ENCODE measurements around the gene CA10. TPM values are rescaled to one million over a fixed set of nuclear protein-coding genes. Genes with fewer than 3 reads are reported as not detected.

Gene CA10
- total RNA-seq, 4 donors from 2014 or later = not detected

DNA sequence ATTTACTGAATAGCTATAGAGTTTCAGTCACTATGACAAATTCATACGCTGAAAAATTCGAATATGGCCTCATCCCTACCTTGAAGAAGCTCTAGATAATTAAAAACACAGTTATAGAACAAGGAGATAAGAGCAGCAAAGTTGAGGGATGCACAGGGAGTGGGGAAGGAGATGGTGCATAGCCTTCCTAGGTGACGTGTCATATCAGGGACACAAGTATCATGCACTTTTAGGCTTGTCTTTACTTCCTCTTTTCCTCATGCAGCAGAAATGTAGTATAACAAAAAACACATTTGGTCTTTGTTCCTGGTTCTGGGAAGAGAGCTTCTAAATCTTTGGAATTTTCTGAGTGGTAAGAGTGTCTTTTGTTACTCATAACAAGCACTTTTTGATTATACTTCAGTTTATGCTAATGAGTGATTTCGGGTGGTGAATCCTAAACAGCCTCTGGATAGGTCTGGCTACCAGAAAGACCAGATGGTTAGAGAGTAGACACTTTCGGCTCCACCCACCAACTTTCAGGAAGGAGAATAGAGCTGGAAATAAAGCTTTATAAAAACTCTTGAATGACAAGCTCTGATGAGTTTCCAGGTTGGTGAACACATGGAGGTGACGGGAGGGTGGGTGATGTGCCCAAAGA is 556.8 kb downstream of the CA10 start:
- TF ChIP-seq, protein P1, sequence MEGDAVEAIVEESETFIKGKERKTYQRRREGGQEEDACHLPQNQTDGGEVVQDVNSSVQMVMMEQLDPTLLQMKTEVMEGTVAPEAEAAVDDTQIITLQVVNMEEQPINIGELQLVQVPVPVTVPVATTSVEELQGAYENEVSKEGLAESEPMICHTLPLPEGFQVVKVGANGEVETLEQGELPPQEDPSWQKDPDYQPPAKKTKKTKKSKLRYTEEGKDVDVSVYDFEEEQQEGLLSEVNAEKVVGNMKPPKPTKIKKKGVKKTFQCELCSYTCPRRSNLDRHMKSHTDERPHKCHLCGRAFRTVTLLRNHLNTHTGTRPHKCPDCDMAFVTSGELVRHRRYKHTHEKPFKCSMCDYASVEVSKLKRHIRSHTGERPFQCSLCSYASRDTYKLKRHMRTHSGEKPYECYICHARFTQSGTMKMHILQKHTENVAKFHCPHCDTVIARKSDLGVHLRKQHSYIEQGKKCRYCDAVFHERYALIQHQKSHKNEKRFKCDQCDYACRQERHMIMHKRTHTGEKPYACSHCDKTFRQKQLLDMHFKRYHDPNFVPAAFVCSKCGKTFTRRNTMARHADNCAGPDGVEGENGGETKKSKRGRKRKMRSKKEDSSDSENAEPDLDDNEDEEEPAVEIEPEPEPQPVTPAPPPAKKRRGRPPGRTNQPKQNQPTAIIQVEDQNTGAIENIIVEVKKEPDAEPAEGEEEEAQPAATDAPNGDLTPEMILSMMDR (IDR thresholded peaks at IDR 0.05) = no peak
- no peak for ATAC-seq (ENCODE audit: low FRiP score)
- no peak for DNase-seq (ENCODE audit: low spot score)

DNA sequence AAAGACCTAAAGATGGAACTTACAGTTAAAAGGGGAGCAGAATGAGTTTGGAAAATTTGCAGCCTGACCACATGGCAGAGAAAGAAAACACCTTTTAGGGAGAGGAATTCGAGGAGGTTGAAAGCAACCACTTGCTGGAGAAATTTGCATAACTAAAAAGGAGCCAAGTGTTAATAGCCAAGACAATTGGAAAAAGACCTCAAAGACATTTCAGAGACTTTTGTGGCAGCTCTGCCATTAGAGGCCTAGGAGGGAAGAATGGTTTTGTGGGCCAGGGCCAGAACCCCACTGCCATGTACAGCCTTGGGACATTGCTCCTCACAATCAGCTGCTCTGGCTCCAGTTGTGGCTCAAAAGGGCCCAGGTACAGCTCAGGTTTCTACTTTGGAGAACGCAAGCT is 559.7 kb downstream of the CA10 start:
- DNase-seq (ENCODE audit: low spot score) (no peak), ATAC-seq (ENCODE audit: low FRiP score) (no peak)
- TF ChIP-seq, protein P1 (IDR thresholded peaks at IDR 0.05) = no peak

GRCh38 chr17:51597345-51597744 is 561.2 kb downstream of the CA10 start:
- DNase-seq (ENCODE audit: low spot score) = no peak
- ATAC-seq (ENCODE audit: low FRiP score) = no peak
- TF ChIP-seq, protein P1 (IDR thresholded peaks at IDR 0.05) = no peak

GRCh38 chr17:51595826-51596398 is 562.6 kb downstream of the CA10 start:
- ATAC-seq (ENCODE audit: low FRiP score) (no peak), DNase-seq (ENCODE audit: low spot score) (no peak)
- TF ChIP-seq, protein P1 (IDR thresholded peaks at IDR 0.05) = no peak

GRCh38 chr17:51590071-51590656 is 568.4 kb downstream of the CA10 start:
- TF ChIP-seq, protein P1 (IDR thresholded peaks at IDR 0.05) = no peak
- ATAC-seq (ENCODE audit: low FRiP score) (no peak), DNase-seq (ENCODE audit: low spot score) (no peak)

DNA sequence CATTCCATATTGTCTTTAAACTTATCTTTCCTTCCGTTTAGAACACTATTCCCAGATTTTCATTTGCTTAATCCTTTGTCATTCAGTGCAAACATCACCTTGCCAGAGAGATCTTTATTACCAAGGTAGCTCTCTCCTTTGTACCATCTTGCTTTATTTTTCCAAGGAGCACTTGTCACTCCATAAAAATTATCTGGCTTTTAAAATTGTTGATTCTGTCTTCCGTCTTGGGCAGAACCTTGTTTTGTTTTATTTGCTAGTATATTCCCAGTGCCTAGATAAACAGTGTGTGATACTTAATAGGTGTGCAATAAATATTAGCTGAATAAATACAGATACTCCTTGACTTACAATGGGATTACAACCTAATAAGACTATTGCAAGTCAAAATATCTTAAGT is 570.5 kb downstream of the CA10 start:
- ATAC-seq (ENCODE audit: low FRiP score) (no peak), DNase-seq (ENCODE audit: low spot score) (no peak)
- TF ChIP-seq, protein P1 (IDR thresholded peaks at IDR 0.05) = no peak

GRCh38 chr17:51587516-51587915 is 571.0 kb downstream of the CA10 start:
- TF ChIP-seq, protein P1 (IDR thresholded peaks at IDR 0.05) = no peak
- DNase-seq (ENCODE audit: low spot score) (no peak), ATAC-seq (ENCODE audit: low FRiP score) (no peak)
